Vagina (tissue), 2 donors: ENCODE data around the gene CRYAB.

ENCODE experiments used
- POLR2A ChIP-seq, 2 donors: fragments of 450-650 bp; IDR thresholded peaks; one replicate each; pipeline ENCODE4 v1.6.1; 2017; ENCODE audit warnings: antibody characterized with exemption in 2 of 2, mild to moderate bottlenecking in 2 of 2, moderate library complexity in 2 of 2
- POLR2AphosphoS5 ChIP-seq, 2 donors: sonication (generic); formaldehyde crosslinking; IDR thresholded peaks; one replicate each; pipeline ENCODE4 v1.9.0; 2017; ENCODE audit warnings: antibody characterized with exemption in 2 of 2, mild to moderate bottlenecking in 2 of 2, low read depth in 1 of 2; ENCODE audit not compliant: insufficient read depth in 1 of 2
- TF ChIP-seq, protein P1 (sequence below), 3 experiments: fragments of 450-650 bp in 2 of 3; fragments of 200-600 bp in 1 of 3; sonication (generic) in 1 of 3; IDR thresholded peaks; one replicate each; pipeline ENCODE4 v1.5.1; 2017 to 2019; ENCODE audit warnings: antibody characterized with exemption in 3 of 3, mild to moderate bottlenecking in 2 of 3, moderate library complexity in 2 of 3

DNA sequence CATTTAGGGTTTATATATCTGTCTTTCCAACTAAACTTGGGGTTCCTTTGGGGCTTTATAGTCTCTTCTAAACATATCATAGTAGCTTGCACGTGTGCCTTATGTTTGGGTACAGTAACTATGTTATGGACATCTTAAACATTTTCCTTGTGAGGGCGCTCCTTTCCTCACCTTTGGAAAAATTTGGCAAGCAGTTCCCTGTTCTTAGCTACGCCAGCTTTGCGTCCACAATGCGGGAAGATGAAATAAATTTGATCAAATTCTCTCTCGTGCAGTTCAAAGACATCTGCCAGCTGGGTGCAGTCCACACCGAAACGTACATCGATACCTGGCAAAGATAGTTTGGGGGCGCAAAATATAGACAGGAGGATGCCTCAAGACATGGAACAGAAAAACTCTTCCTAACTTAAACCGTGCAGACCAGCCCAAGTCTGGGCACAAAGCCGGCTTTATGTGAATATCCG, 33.2 kb downstream of the CRYAB start:
- TF ChIP-seq, protein P1, sequence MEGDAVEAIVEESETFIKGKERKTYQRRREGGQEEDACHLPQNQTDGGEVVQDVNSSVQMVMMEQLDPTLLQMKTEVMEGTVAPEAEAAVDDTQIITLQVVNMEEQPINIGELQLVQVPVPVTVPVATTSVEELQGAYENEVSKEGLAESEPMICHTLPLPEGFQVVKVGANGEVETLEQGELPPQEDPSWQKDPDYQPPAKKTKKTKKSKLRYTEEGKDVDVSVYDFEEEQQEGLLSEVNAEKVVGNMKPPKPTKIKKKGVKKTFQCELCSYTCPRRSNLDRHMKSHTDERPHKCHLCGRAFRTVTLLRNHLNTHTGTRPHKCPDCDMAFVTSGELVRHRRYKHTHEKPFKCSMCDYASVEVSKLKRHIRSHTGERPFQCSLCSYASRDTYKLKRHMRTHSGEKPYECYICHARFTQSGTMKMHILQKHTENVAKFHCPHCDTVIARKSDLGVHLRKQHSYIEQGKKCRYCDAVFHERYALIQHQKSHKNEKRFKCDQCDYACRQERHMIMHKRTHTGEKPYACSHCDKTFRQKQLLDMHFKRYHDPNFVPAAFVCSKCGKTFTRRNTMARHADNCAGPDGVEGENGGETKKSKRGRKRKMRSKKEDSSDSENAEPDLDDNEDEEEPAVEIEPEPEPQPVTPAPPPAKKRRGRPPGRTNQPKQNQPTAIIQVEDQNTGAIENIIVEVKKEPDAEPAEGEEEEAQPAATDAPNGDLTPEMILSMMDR (IDR thresholded peaks at IDR 0.05): no peak
- TF ChIP-seq POLR2A (IDR thresholded peaks at IDR 0.05) (no peak), POLR2AphosphoS5 (IDR thresholded peaks at IDR 0.05; ENCODE audit: insufficient read depth in 1 of 2, low read depth in 1 of 2) (no peak)
